Dermis microvascular lymphatic vessel endothelial cell (primary cell): ENCODE measurements around the gene SUMF2. TPM values are rescaled to one million over a fixed set of nuclear protein-coding genes. Genes with fewer than 3 reads are reported as not detected.
"Not testable (repeated sequence)": the region's sequence is repeated elsewhere in the genome, so short reads cannot be mapped to it uniquely, and the experiment has no call there.

ENCODE experiments used
- DNase-seq, 2 donors: peaks; one replicate each; pipeline versions ENCODE4 v3.0.0 to v3.0.0-alpha.2; 2010; ENCODE audit warnings: low read depth in 2 of 2
- total RNA-seq: library from RNA; depleted of rRNA; stranded (reverse); fragments of >200 nt; gene quantifications from 2 replicates; pipeline ENCODE4 v1.2.1, GENCODE V29; 2014

The SUMF2 gene
- 151 and 194 TPM in 2 replicates for total RNA-seq

DNA sequence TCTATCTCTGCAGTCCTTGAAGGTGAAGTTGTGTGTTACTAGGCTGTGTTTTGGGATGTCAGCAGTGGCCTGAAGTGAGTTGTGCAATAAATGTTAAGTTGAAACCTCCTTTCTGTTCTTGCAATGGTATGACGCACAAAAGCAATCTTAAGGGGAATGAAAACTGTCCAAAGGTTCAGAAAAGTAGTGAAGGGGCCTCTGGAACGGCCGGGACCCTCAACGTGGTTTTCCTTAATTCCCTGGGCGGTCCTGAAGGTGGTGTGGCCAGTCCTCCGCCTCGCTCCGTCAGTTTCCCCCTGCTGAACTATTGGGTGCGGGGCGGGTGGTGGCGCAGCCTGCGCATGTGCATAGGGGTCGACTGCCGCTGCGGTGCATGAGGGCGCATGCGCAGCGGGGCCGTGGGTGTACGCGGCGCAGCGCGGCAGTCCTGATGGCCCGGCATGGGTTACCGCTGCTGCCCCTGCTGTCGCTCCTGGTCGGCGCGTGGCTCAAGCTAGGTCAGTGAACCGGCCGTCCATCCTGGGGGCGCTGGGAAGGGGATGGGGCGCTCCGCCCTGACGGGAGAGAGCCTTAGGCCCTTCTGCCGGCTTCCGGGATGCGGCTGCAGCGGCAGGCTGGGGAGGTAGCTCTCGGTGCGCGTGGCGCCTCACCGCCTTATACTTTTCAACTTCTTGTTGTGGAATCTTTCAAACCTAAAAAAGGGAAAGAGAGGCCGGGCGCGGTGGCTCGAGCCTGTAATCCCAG lies at the start of gene SUMF2:
Gene SUMF2, plus strand, starts transcription at position 405 of the 744 bp plus-strand sequence. Its CDS starts 26 bp downstream, at position 431.
- DNase-seq: peak; percentile 78 to 91

DNA sequence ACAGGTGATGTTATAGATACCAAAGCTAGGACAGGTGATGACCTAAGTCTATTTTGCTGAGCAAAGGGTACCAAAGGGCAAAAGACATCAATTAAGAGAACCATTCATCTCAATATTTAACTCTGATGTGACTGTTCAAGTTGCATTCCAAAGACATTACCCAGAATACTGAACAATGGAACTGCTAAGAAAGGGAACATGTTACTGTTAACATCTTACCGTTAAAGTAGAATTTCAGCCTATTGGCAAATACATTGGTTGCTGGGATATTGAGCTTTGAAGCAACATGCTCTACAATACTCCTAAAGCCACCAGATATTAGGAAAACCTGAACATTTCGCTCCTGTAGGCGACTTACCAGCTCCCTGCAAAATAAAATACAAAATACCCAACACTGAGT lies 47.1 kb upstream of the SUMF2 start:
- DNase-seq: not testable (repeated sequence)

DNA sequence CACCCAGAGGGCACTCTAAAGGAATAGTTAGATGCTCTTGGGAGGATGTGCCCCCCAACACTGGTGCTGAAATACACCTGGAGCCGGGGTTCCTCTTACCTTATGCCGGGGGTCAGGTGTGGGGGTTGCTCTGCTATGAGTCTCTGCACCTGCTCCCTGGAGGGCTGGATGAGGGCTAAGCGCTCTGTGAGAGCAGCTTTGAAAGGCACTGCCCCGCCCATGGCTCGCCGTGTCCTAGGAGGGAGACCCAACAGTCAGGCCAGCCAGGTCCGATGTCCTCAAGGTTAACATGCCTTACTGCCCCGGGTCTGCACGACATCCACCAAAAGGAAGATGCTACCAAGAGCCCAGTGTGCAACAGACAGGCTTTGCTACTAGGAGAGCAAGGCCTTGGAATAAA lies 44.6 kb upstream of the SUMF2 start:
- DNase-seq: no peak

DNA sequence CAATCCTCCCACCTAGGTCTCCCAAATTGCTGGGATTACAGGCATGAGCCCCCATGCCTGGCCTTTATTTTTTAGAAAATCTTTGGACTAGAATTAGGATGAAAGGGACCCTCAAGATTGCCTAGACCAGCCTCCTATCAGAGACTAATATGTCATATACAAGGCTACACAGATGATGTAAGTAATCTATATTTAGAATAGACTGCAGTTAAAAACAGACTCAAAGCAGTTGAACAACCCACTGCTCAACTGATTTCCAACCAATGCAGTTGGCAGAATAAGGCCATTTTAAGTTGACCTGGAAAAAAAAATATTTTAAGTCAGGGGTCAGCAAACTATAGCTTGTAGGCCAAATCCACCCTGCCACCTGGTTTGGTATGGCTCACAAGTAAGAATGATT lies 40.6 kb upstream of the SUMF2 start:
- no peak for DNase-seq

DNA sequence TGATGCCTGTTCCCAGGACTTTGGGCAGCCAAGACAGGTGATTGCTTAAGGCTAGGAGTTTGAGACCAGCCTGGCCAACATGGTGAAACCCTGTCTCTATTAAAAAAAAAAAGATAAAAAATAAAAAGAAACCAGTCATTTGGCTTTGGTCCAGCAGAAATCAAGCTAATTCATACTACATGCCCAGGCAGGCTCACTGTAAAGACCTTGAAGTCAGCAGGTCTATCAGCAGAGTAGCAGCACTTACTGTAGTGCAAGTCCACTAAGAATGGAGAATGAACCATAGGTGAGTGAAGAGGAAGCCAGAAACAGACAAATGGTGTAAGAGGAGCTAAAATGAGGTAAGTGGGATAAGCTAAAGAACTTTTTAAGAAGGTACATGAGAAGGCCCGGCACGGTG lies 37.5 kb upstream of the SUMF2 start:
- no peak for DNase-seq

DNA sequence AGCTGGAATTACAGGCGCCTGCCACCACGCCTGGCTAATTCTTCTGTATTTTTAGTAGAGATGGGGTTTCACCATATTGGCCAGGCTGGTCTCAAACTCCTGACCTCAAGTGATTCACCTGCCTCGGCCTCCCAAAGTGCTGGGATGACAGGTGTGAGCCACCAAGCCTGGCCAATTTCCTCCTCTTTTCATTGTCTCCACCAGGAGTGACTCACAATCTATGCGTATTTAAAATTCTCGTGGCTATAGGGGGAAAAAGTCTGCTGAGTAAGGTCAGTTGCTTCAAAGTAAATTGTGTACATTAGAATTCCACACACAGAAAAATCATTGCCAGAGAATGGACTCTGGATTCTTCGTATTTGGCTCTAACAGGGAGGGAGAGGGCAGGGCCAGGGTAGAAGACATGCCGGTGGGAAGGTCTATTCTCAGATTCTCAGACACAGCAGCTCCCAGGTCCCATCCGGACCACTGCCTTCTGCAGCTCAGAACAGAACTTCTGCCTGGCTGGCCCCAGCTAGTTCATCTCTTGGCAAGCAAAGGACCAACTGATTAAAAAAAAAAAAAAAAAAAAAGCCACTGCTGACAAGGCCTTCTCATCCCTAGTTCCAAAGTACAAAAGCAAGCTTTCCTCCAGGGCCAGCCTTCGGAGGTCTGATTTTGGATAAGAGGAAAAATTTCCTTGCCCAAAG lies 35.0 kb upstream of the SUMF2 start:
- no peak for DNase-seq

DNA sequence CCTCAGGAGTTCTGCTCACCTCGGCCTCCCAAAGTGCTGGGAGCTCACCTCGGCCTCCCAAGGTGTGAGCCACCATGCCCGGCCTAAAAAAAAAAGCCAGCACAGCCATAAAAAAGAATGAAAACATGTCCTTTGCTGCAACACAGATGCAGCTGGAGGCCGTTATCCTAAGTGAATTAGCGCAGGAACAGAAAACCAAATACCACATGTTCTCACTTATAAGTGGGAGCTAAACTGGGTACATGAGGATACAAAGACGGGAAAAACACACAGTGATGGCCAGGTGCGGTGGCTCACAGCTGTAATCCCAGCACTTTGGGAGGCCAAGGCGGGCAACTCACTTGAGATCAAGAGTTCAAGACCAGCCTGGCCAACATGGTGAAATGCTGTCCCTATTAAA lies 33.7 kb upstream of the SUMF2 start:
- no peak for DNase-seq

DNA sequence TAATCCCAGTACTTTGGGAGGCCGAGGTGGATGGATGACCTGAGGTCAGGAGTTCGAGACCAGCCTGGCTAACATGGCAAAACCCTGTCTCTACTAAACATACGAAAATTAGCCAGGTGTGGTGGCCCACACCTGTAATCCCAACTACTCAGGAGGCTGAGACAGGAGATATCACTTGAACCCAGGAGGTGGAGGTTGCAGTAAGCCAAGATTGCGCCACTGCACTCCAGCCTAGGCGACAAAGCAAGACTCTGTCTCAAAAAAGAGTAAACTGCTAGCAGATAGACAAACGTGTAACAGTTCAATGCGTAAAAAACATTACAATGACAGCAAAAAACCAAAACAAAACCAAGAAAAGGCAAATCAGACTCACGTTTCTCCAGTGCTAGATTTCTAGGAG lies 32.5 kb upstream of the SUMF2 start:
- not testable (repeated sequence) for DNase-seq

DNA sequence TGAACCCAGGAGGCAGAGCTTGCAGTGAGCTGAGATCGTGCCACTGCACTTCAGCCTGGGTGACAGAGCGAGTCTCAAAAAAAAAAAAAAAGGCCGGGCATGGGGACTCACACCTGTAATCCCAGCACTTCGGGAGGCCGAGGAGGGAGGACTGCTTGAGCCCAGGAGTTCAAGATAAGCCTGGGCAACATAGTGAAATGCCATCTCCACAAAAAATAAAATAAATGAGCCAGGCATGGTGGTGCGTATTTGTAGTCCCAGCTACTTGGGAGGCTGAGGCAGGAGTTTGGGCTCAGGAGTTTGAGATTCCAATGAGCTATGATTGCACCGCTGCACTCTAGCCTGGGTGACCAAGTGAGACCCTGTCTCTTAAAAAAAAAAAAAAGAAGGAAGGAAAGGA lies 31.5 kb upstream of the SUMF2 start:
- DNase-seq: not testable (repeated sequence)

DNA sequence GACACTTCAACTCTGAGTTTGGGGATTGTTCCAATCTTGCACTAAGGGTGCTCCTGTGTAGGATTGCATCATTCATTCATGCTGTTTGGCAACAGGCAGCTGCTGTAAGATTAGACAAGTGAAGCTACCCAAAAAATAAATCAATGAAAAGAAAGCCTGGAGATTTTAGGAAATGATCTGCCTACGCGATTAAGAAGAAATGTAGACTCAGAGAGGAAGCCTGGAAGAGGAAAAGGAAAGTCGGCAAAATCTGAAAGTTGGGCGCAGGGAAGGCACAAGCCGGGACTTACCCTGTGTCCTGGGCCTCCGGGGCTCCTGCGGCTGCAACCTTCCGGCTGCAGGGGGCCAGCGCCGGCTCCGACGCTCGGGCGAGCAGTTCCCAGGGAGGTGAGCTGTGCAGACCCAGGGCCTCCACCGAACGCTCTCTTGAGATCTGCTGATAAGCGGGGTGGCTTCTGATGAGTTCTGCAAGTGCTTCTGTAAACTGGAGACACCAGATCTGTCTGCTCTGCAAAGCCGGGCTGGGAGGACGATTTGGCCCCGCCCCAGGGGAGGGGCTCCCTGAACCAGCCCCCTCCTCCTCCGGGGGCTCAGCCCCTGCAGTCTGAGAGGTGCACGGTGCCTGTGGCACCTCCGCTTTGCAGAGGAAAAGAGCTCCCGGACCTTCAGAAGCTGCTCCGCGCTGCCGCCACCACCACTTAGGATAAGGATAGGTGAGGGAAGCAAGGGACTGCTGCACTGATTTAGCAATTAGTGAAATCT lies 30.2 kb upstream of the SUMF2 start:
- peak in 1 of 2 donors; percentile 71 for DNase-seq

DNA sequence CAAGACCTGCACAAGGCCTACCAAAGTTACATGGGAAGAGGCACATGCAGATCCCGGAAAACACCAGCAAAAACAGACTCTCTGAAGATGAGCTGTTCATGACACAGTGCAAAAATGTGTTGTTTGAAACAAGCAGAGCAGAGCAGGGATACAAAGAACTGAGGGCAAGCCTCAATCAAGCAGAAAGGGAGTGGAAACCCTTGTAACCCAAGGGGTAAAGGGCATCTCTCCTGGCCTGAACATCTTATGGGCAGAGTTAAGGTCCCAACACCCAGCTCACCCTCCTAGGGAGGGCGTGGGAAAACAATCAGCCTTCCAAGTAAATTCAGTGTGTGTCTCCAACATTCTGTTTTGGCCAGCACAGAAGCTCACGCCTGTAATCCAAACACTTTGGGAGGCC lies 23.4 kb upstream of the SUMF2 start:
- no peak for DNase-seq

DNA sequence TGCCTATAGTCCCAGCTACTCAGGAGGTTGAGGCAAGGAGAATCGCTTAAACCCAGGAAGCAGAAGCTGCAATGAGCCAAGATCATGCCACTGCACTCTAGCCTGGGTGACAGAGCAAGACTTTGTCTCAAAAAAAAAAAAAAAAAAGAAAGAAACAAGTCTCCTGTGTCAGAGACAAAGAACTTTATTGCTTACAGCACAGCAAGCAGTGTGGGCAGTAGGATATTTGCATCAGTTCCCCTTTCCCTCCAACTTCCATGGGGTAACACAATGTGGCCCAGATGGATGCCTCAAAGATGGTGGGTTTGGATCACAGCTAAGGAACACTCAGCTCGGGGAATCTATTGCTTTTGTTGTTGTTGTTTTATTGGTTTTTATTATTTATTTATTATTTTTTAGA lies 18.3 kb upstream of the SUMF2 start:
- DNase-seq: not testable (repeated sequence)

DNA sequence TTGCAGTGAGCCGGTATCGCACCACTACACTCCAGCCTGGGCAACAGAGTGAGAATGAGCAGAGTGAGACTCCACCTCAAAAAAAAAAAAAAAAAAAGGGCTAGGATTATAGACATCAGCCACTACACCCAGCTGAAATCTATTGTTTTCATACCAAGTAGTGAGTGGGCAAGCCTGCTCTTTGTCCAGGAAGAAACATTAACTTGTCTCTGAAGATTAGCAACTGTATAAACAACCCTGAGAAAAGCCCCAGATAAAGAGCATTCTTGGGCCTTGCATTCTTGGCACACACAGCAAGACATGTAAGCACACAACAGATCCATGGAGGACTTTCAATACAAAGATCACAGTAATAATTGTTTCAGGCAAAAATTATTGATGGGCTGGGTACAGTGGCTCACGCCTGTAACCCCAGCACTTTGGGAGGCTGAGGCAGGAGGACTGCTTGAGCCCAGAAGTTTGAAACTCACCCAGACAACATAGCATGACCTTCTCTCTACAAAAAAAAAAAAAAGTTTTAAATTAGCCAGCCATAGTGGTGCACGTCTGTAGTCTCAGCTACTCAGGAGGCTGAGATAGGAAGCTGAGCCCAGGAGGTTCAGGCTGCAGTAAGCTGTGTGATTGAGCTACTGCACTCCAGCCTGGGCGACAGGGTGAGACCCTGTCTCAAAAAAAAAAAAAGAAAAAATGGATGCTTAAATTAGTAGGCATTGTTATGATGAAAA lies 17.2 kb upstream of the SUMF2 start:
- peak in 1 of 2 donors; percentile 93 for DNase-seq

DNA sequence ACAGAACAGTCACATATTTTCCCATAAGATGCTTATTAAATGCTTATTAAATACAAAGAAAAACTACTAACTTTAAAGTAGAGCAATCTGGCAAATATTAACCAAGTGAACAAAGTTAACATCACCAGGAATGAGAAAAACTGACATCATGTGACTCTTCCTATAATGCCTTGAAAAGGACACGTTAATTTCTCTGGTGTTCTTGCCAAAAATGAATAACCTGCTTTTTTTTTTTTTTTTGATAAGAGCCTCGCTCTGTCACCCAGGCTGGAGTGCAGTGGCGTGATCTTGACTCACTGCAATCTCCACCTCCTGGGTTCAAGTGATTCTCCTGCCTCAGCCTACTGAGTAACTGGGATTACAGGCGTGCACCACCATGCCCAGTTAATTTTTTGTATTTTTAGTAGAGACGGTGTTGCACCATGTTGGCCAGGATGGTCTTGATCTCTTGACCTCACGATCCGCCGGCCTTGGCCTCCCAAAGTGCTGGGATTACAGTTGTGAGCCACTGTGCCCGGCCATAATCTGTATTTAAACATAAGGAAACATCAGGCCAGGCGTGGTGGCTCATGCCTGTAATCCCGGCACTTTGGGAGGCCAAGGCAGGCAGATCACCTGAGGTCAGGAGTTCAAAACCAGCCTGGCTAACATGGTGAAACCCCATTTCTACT lies 16.5 kb upstream of the SUMF2 start:
- peak in 1 of 2 donors; percentile 6 for DNase-seq

DNA sequence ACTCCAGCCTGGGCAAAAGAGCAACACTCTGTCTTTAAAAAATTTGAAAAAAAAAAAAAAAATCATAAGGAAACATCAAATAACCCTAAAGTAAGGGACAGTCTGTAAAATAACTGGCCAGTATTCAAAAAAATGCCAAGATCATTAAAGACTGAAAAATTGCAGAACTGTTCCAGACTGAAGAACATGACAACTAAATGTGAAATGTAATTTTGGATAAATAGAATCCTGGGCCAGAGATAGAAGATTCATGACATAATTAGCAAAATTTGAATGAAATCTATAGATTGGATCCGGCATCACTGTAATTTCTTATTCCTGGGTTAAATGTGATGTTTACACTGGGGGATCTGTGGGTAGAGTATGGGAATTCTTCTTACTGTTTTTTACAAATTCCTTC lies 15.8 kb upstream of the SUMF2 start:
- DNase-seq: no peak

DNA sequence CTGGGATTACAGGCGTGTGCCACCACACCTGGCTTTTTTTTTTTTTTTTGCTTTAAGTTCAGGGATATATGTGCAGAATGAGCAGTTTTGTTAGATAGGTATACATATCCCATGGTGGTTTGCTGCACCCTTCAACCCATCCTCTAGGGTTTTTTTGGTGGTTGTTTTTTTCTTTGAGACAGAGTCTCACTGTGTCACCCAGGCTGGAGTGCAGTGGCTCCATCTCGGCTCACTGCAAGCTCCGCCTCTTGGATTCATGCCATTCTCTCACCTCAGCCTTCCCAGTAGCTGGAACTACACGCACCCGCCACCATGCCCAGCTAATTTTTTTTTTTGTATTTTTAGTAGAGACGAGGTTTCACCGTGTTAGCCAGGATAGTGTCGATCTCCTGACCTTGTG lies 15.3 kb upstream of the SUMF2 start:
- peak in 1 of 2 donors; percentile 34 for DNase-seq

DNA sequence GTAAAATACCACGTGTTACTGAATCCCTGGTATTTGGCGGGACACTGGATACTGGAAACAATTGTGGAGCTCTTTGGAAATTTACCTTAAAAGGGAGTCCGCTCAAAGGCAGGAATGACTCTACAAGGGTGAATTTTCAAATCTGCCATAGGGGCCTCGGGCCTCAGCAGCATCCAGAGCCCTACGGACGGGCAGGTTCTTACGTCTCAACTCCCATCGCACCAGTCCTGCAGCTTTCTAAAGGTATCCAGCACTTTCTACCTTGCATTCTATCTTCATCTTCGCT lies 13.1 kb upstream of the SUMF2 start:
- DNase-seq: no peak

DNA sequence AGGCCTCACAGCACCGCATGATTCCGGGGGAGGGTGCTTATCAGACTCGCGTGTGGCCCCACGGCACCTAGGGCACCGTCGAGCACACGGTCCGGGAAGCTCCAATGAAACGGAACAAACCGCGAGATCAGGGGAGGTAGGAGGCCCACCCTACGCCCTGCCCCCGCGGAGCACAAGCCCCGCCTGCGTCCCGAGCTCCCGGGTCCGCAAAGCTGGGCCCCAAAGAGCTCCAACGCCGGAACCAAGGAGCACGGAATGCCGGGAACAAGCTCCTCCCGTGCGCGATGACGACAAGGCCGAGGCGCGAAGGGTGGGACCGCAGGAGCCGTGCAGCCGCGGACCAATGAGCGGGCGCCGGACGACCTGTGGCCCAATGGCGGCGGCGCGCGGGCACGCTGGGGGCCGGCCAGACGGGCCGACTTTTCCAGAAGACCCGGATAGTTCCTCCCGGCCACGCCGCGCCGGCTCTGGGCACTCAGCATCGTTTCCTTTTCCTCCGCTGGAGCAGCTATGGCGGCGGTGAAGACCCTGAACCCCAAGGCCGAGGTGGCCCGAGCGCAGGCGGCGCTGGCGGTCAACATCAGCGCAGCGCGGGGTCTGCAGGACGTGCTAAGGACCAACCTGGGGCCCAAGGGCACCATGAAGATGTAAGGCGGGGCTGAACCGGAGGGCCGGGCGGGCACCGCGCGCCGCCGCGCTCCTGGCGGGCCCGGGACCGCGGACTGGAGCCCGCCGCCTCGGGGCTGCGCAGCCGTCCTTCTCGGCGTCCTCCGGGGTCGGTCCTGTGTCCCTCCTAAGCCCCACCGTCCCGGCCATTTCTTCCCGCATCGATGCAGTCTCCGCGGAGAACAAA lies 12.5 kb upstream of the SUMF2 start, which contains the start of the genes CCT6A and PSPH:
Gene CCT6A, plus strand, starts transcription at position 427 of the 853 bp plus-strand sequence. Its CDS starts 84 bp downstream, at position 511.
Gene PSPH, minus strand, starts transcription at position 106 of the 853 bp plus-strand sequence. CDS start 30,232 bp downstream, outside the sequence.
- DNase-seq: peak; percentile 95 to 99

DNA sequence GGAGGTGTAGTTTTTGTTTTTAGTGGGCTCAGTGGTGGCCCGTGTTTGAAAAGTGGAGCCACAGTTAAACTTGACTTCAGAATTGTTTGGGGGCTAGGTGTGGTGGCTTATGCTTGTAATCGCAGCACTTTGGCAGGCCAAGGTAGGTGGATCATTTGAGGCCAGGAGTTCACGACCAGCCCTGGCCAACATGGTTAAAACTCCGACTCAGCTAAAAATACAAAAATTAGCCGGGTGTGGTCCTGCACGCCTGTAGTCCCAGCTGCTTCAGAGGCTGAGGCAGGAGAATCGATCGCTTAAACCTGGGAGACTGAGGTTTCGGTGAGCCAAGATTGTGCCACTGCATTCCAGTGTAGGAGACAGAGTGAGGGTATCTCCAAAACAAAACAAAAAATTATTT lies 10.7 kb upstream of the SUMF2 start:
- DNase-seq: no peak

DNA sequence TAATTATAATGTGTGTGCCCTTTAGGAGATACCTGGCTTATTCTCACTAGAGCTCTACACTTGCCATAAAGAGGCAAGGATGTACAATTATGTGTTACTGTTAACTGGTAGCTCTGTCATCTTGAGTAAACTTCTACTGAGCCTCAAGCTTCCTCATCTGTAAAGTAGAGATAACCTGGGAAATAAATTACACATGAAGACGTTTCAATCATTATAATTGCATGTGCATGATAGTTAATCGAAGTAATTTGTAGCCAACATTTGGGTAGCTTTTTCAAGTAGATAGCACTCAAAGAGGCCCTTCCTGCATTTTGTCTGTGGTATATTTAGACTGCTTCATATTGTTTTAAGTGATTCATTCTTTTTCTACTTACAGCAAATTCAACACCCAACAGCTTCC lies 10.1 kb upstream of the SUMF2 start:
- no peak for DNase-seq
